Measurements from ENCODE around the gene RFX2. TPM values are rescaled to one million over a fixed set of nuclear protein-coding genes. Genes with fewer than 3 reads are reported as not detected.
A peak's percentile ranks its signal among the peaks of the same experiment; 100 is the strongest.
"Not testable (repeated sequence)": the region's sequence is repeated elsewhere in the genome, so short reads cannot be mapped to it uniquely, and the experiment has no call there.

Gene RFX2
- total and polyA plus RNA-seq, 4 donors: 6.5 to 26.1 (median 14.6) TPM

GRCh38 chr19:6033744-6034264 is 76.5 kb downstream of the RFX2 start:
- ATAC-seq (ENCODE audit: low FRiP score) (no peak), DNase-seq (no peak)
- H3K4me3 ChIP-seq (ENCODE audit: low read length in 2 of 2): no peak overlapping the region
- no peaks in the 10 kb centered on the region for H3K36me3 ChIP-seq (ENCODE audit: control insufficient read depth in 1 of 2, insufficient read depth in 2 of 2, low read length in 1 of 2)
- no peak overlapping the region for H3K27ac ChIP-seq (ENCODE audit: low read depth in 1 of 2, low read length in 2 of 2)
- no peaks in the 10 kb centered on the region for H3K9me3 ChIP-seq (ENCODE audit: control insufficient read depth, low read length)
- no peaks in the 10 kb centered on the region for H3K27me3 ChIP-seq (ENCODE audit: control insufficient read depth in 1 of 2, insufficient read depth in 2 of 2, low read length in 1 of 2)
- 93 to 96% methylated on average over 4 of the region's 4 CpGs for WGBS, 2 donors
- intact Hi-C loops (cut with DNase I): no loop called here
- no peaks in the 10 kb centered on the region for H3K4me1 ChIP-seq (ENCODE audit: control insufficient read depth in 1 of 2, insufficient read depth in 2 of 2, low read length in 2 of 2)

DNA sequence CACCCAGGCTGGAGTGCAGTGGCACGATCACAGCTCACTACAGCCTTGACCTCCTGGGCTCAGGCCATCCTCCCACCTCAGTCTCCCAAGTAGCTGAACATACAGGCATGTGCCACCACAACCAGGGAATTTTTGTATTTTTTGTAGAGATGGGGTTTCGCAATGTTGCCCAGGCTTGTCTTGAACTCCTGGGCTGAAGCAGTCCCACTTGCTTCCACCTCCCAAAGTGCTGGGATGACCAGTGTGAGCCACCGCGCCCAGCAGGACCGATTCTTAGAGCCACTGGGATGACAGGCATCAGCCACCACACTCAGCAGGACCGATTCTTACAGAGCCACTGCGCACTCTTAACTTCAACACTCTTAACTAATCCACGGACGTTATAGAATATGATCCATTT is 77.5 kb downstream of the RFX2 start:
- no peaks in the 10 kb centered on the region for H3K4me1 ChIP-seq (ENCODE audit: control insufficient read depth in 1 of 2, insufficient read depth in 2 of 2, low read length in 2 of 2)
- H3K9me3 ChIP-seq (ENCODE audit: control insufficient read depth, low read length): no peaks in the 10 kb centered on the region
- no peaks in the 10 kb centered on the region for H3K27me3 ChIP-seq (ENCODE audit: control insufficient read depth in 1 of 2, insufficient read depth in 2 of 2, low read length in 1 of 2)
- 95 to 96% methylated on average over 9 of the region's 9 CpGs for WGBS, 2 donors
- DNase-seq (no peak), ATAC-seq (ENCODE audit: low FRiP score) (no peak)
- H3K4me3 ChIP-seq (ENCODE audit: low read length in 2 of 2): no peak overlapping the region
- no peak overlapping the region for H3K27ac ChIP-seq (ENCODE audit: low read depth in 1 of 2, low read length in 2 of 2)
- intact Hi-C loops (cut with DNase I): no loop called here
- H3K36me3 ChIP-seq (ENCODE audit: control insufficient read depth in 1 of 2, insufficient read depth in 2 of 2, low read length in 1 of 2): no peaks in the 10 kb centered on the region

GRCh38 chr19:6032381-6032780 is 77.9 kb downstream of the RFX2 start:
- DNase-seq (no peak), ATAC-seq (ENCODE audit: low FRiP score) (no peak)
- 77 to 80% methylated on average over 4 of the region's 4 CpGs for WGBS, 2 donors
- intact Hi-C loops (cut with DNase I): no loop called here
- Histone ChIP-seq H3K27ac (ENCODE audit: low read depth in 1 of 2, low read length in 2 of 2) (no peak overlapping the region), H3K9me3 (ENCODE audit: control insufficient read depth, low read length) (no peaks in the 10 kb centered on the region), H3K4me1 (ENCODE audit: control insufficient read depth in 1 of 2, insufficient read depth in 2 of 2, low read length in 2 of 2) (no peaks in the 10 kb centered on the region), H3K27me3 (ENCODE audit: control insufficient read depth in 1 of 2, insufficient read depth in 2 of 2, low read length in 1 of 2) (no peaks in the 10 kb centered on the region), H3K4me3 (ENCODE audit: low read length in 2 of 2) (no peak overlapping the region), H3K36me3 (ENCODE audit: control insufficient read depth in 1 of 2, insufficient read depth in 2 of 2, low read length in 1 of 2) (no peaks in the 10 kb centered on the region)

DNA sequence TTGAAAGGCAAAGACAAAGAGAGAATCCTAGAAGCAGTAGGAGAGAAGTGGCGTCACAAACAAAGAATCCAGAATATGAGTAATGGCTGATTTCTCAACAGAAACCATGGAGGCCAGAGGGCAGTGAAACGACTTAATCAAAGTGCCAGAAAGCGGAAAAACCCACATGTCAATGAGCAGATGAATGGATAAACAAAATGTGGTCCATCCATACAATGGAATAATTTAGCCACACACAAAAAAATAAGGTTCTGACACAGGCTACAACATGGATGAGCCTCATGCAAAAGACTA is 80.1 kb downstream of the RFX2 start:
- no peak overlapping the region for H3K4me3 ChIP-seq (ENCODE audit: low read length in 2 of 2)
- H3K4me1 ChIP-seq (ENCODE audit: control insufficient read depth in 1 of 2, insufficient read depth in 2 of 2, low read length in 2 of 2): no peaks in the 10 kb centered on the region
- H3K27me3 ChIP-seq (ENCODE audit: control insufficient read depth in 1 of 2, insufficient read depth in 2 of 2, low read length in 1 of 2): no peaks in the 10 kb centered on the region
- ATAC-seq (ENCODE audit: low FRiP score) (no peak), DNase-seq (no peak)
- intact Hi-C loops (cut with DNase I): no loop called here
- no peaks in the 10 kb centered on the region for H3K36me3 ChIP-seq (ENCODE audit: control insufficient read depth in 1 of 2, insufficient read depth in 2 of 2, low read length in 1 of 2)
- no peaks in the 10 kb centered on the region for H3K9me3 ChIP-seq (ENCODE audit: control insufficient read depth, low read length)
- H3K27ac ChIP-seq (ENCODE audit: low read depth in 1 of 2, low read length in 2 of 2): no peak overlapping the region
- WGBS, 2 donors: 90% methylated on average over 3 of the region's 3 CpGs

DNA sequence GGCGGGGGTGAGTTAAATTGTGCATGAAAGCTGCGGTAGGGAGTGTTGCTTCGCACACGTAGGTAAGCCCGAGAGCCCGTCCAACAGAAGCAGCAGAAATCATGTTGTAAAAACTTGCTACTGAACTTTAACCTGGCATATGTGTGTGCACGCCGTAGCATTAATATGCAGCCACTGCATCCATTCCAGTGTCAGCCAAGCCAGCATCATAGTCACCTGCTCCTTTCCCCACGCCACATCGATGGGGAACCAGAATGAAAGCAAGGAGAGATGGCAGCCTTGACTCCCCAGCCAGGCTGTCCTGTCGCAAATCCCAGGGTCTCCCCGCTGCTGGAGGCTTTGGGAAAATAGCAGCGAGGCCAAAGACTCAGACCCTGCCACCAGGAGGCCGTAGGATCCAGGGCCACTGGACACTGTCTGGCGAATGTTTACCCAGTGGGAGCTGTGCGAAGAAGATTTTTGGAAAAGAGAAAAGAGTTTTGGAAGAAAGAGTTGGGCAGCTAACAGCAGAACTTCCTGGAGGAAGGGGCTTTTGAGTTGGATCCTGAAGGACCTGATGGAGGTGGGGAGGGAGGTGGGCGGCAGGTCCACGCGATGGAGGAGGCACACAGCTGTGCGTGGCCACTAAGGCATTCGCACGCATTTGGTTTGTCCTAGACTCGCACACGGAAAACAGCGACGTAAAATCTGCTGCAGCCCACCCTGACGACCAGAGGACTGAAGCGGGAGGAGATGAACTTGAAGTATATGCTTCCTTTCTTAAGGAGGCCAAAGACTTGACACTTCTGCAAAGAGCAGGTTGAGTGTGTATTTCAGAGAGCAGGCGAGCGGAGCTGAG is 83.7 kb downstream of the RFX2 start:
- Histone ChIP-seq H3K9me3 (ENCODE audit: control insufficient read depth, low read length) (no peaks in the 10 kb centered on the region), H3K36me3 (ENCODE audit: control insufficient read depth in 1 of 2, insufficient read depth in 2 of 2, low read length in 1 of 2) (no peaks in the 10 kb centered on the region), H3K4me1 (ENCODE audit: control insufficient read depth in 1 of 2, insufficient read depth in 2 of 2, low read length in 2 of 2) (no peaks in the 10 kb centered on the region), H3K27me3 (ENCODE audit: control insufficient read depth in 1 of 2, insufficient read depth in 2 of 2, low read length in 1 of 2) (no peaks in the 10 kb centered on the region), H3K4me3 (ENCODE audit: low read length in 2 of 2) (no peak overlapping the region), H3K27ac (ENCODE audit: low read depth in 1 of 2, low read length in 2 of 2) (no peak overlapping the region)
- DNase-seq (peak; percentile 14 to 33), ATAC-seq (ENCODE audit: low FRiP score) (no peak)
- WGBS, 2 donors: 95 to 96% methylated on average over 30 of the region's 30 CpGs
- intact Hi-C loops (cut with DNase I): loop anchor here in 1 of 2 donors (10.0 kb wide), 1 partner anchor 222 kb away; the partner anchor contains the start of gene NRTN

DNA sequence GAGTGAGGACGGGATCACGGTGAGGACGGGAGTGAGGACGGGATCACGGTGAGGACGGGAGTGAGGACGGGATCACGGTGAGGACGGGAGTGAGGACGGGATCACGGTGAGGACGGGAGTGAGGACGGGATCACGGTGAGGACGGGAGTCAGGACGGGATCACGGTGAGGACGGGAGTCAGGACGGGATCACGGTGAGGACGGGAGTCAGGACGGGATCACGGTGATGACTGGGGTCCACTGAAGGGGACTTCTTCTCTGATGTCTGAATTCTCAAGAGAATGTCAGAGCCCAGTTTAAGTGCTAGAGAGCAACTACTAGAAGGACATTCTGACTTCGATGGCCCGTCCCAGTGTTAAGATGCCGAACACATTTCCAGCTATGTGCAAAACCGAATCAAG is 85.5 kb downstream of the RFX2 start:
- H3K4me3 ChIP-seq (ENCODE audit: low read length in 2 of 2); ATAC-seq (ENCODE audit: low FRiP score); H3K36me3 ChIP-seq (ENCODE audit: control insufficient read depth in 1 of 2, insufficient read depth in 2 of 2, low read length in 1 of 2); H3K4me1 ChIP-seq (ENCODE audit: control insufficient read depth in 1 of 2, insufficient read depth in 2 of 2, low read length in 2 of 2); H3K9me3 ChIP-seq (ENCODE audit: control insufficient read depth, low read length); H3K27ac ChIP-seq (ENCODE audit: low read depth in 1 of 2, low read length in 2 of 2); H3K27me3 ChIP-seq (ENCODE audit: control insufficient read depth in 1 of 2, insufficient read depth in 2 of 2, low read length in 1 of 2): not testable (repeated sequence)
- intact Hi-C loops (cut with DNase I): loop anchor here (5.0 to 10.0 kb wide), 2 partner anchors 57 to 220 kb away; partner anchors contain the start of gene NRTN (in 1 of the 2)
- DNase-seq: peak; percentile 16 to 39
- WGBS, 2 donors: 96 to 97% methylated on average over 20 to 26 of the region's 27 CpGs

DNA sequence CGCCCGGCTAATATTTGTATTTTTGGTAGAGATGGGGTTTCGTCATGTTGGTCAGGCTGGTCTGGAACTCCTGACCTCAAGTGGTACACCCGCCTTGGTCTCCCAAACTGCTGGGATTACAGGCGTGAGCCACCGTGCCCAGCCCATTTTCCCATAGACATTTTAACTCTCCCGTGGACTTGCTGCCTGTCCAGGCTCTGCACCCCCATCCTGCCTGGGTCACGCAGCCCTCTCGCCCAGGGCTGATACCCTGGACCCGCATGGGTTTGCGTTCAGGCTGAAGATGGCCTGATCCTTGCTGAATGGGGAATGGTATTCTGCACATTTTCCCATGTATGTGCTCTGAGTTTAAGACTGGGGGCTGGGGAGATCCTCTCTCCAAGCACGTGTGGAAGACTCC is 86.4 kb downstream of the RFX2 start:
- DNase-seq (peak; percentile 12 to 39), ATAC-seq (ENCODE audit: low FRiP score) (no peak)
- Histone ChIP-seq H3K4me1 (ENCODE audit: control insufficient read depth in 1 of 2, insufficient read depth in 2 of 2, low read length in 2 of 2) (no peaks in the 10 kb centered on the region), H3K27me3 (ENCODE audit: control insufficient read depth in 1 of 2, insufficient read depth in 2 of 2, low read length in 1 of 2) (no peaks in the 10 kb centered on the region), H3K36me3 (ENCODE audit: control insufficient read depth in 1 of 2, insufficient read depth in 2 of 2, low read length in 1 of 2) (no peaks in the 10 kb centered on the region), H3K4me3 (ENCODE audit: low read length in 2 of 2) (no peak overlapping the region), H3K9me3 (ENCODE audit: control insufficient read depth, low read length) (no peaks in the 10 kb centered on the region), H3K27ac (ENCODE audit: low read depth in 1 of 2, low read length in 2 of 2) (no peak overlapping the region)
- 88 to 90% methylated on average over 12 of the region's 12 CpGs for WGBS, 2 donors
- intact Hi-C loops (cut with DNase I): loop anchor here (5.0 to 10.0 kb wide), 2 partner anchors 57 to 219 kb away; partner anchors contain the start of gene NRTN (in 1 of the 2)

- ATAC-seq (ENCODE audit: low FRiP score): peak; percentile 27
- peak; percentile 49 to 75 for DNase-seq
- Histone ChIP-seq H3K27ac (ENCODE audit: low read depth in 1 of 2, low read length in 2 of 2) (no peak overlapping the region), H3K4me3 (ENCODE audit: low read length in 2 of 2) (no peak overlapping the region), H3K4me1 (ENCODE audit: control insufficient read depth in 1 of 2, insufficient read depth in 2 of 2, low read length in 2 of 2) (no peaks in the 10 kb centered on the region), H3K9me3 (ENCODE audit: control insufficient read depth, low read length) (no peaks in the 10 kb centered on the region), H3K36me3 (ENCODE audit: control insufficient read depth in 1 of 2, insufficient read depth in 2 of 2, low read length in 1 of 2) (no peaks in the 10 kb centered on the region), H3K27me3 (ENCODE audit: control insufficient read depth in 1 of 2, insufficient read depth in 2 of 2, low read length in 1 of 2) (no peaks in the 10 kb centered on the region)
- intact Hi-C loops (cut with DNase I): loop anchor here (5.0 to 10.0 kb wide), 2 partner anchors 56 to 218 kb away; partner anchors contain the start of gene NRTN (in 1 of the 2)
- WGBS, 2 donors: 27 to 40% methylated on average over 21 of the region's 21 CpGs
Observed at GRCh38 chr19:6023085-6023682, 87.1 kb downstream of the RFX2 start.

Measured in aorta (tissue), 5 donors.